GM10248 (cell line): Measurements from ENCODE around the gene NUP35.
"Not testable (repeated sequence)": the region's sequence is repeated elsewhere in the genome, so short reads cannot be mapped to it uniquely, and the experiment has no call there.

Experiments
- CTCF ChIA-PET: fragments of 300-600 bp; sonication (Branson Sonifier 250); formaldehyde crosslinking; extraction: SDS; loops from one replicate; lab custom pipeline; 2021; ENCODE audit warnings: antibody characterized with exemption; lab: Yijun Ruan, JAX
- POLR2A ChIA-PET: fragments of 350-650 bp; sonication (Branson Sonifier 250); formaldehyde crosslinking; extraction: SDS; loops from one replicate; lab custom pipeline; 2020; ENCODE audit warnings: antibody characterized with exemption; lab: Yijun Ruan, JAX
- DNase-seq: peaks from one replicate; pipeline ENCODE4 v3.0.0; 2012; ENCODE audit errors: extremely low spot score
- TF ChIP-seq, protein P1 (sequence below): IDR thresholded peaks from 2 replicates; pipeline ENCODE4 v1.5.1; 2012; ENCODE audit warnings: mild to moderate bottlenecking, low read depth; ENCODE audit errors: extremely low read depth, missing control alignments, control extremely low read depth

NUP35 gene

DNA sequence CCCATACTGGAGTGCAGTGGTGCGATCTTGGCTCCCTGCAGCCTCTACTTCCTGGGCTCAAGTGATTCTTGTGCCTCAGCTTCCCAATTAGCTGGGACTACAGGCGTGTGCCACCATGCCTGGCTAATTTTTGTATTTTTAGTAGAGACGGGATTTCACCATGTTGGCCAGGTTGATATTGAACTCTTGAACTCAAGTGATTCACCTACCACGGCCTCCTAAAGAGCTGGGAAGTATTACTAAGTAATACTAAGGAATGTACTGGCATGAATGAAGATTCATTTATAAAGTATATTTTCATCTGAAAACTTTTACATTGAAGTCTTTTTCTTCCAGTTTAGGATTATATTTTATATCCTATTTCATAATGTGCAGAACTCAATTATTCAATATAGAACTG lies 38.1 kb downstream of the NUP35 start:
- POLR2A ChIA-PET: no interaction called here

DNA sequence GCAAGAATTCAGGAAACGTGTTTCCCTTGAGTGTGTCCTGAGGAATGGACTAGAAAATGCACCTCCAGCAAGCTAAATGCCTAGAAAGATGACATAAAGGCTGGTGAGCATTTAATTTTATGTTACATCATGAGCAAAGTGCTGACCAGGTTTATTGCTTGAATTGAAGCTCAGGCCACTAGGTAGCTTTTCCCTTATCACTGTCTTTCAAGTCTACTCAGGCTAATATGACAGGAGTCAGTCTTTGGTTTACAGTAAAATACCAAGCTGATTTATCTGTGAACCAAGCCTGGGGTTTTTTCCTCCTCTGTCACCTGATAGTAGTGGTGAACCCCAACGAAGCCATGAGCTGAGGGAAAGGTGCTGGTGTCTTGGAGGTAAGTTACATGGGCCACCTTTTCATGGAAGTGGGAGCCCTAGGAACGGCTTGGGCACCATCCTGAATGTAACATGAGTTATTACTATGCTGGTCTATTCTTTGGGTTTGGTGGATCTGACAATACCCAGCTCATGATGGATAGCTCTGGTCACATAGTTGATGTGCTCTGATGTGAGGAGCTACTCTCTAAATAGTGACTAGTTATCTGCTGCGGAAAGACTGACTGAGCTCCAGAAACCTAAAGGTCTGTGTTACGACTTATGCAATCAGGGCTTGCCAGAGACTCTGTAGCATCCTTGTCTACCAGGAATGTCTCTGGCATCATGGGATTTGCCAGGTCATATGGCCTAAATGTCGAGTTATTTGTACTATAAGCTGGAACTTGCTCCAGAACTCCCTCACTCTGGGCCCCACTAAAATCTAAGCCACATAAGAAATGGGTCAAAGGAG lies 39.8 kb downstream of the NUP35 start:
- CTCF ChIA-PET: interaction anchor here (1.4 to 1.7 kb wide), 3 partner anchors 9 to 35 kb away, joined by 3 to 7 read pairs (median 5); no protein-coding TSS in a partner anchor
- DNase-seq: no peak
- POLR2A ChIA-PET: no interaction called here
- TF ChIP-seq, protein P1, sequence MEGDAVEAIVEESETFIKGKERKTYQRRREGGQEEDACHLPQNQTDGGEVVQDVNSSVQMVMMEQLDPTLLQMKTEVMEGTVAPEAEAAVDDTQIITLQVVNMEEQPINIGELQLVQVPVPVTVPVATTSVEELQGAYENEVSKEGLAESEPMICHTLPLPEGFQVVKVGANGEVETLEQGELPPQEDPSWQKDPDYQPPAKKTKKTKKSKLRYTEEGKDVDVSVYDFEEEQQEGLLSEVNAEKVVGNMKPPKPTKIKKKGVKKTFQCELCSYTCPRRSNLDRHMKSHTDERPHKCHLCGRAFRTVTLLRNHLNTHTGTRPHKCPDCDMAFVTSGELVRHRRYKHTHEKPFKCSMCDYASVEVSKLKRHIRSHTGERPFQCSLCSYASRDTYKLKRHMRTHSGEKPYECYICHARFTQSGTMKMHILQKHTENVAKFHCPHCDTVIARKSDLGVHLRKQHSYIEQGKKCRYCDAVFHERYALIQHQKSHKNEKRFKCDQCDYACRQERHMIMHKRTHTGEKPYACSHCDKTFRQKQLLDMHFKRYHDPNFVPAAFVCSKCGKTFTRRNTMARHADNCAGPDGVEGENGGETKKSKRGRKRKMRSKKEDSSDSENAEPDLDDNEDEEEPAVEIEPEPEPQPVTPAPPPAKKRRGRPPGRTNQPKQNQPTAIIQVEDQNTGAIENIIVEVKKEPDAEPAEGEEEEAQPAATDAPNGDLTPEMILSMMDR: no peak

More for the DNA sequence above, 38.1 kb downstream of the NUP35 start:
- TF ChIP-seq, protein P1: no peak
- CTCF ChIA-PET: interaction anchor here (1.4 kb wide), 1 partner anchor 37 kb away, joined by 3 read pairs; no protein-coding TSS in a partner anchor
- no peak for DNase-seq

DNA sequence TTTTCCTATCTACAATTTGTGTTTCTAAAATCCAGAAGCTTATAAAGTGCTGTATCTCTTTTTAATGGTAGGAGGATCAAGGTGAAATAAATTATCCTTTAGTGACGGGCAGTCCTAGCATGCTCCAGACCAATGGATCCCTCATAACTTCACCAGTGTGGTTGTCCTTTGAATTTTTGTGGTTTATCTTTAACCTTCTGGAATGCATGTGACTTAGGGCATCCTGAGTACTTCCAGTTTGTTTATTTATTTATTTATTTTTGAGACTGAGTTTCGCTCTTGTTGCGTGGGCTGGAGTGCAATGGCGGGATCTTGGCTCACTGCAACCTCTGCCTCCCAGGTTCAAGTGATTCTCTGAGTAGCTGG lies 40.4 kb downstream of the NUP35 start:
- ChIA-PET POLR2A (interaction anchor here (0.7 kb wide), 1 partner anchor 95 kb away, joined by 3 read pairs; no protein-coding TSS in a partner anchor), CTCF (interaction anchor here (1.6 to 1.7 kb wide), 2 partner anchors 8 to 15 kb away, joined by 5 to 7 read pairs; no protein-coding TSS in a partner anchor)
- TF ChIP-seq, protein P1: no peak

DNA sequence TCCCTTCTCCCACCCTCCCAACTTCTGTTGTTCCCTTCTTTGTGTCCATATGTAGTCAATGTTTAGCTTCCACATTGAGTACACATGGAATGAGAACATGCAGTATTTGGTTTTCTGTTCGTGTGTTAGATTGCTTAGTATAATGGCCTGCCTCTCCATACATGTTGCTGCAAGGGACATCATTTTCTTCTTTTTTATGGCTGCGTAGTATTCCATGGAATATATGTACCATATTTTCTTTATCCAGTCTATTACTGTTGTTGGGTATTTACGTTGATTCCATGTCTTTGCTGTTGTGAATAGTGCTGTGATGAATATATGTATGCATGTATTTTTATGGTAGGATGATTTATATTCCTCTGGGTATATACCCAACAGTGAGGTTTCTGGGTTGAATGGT lies 42.0 kb downstream of the NUP35 start:
- DNase-seq: no peak
- ChIA-PET CTCF (no interaction called here), POLR2A (no interaction called here)
- TF ChIP-seq, protein P1: no peak

More for the DNA sequence above, 40.4 kb downstream of the NUP35 start:
- no peak for DNase-seq

DNA sequence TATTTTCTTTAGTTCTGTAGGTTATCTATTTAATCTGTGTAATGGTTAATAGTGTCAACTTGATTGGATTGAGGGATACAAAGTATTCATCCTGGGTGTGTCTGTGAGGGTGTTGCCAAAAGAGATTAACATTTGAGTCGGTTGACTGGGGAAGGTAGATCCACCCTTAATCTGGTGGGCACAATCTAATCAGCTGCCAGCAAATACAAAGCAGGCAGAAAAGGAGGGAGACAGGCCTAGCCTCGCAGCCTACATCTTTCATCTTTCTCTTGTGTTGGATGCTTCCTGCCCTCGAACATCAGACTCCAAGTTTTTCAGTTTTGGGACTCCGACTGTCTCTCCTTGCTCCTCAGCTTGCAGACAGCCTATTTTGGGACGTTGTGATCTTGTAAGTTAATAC lies 42.7 kb downstream of the NUP35 start:
- POLR2A ChIA-PET, DNase-seq: not testable (repeated sequence)
- CTCF ChIA-PET: interaction anchor here (1.1 kb wide), 1 partner anchor 12 kb away, joined by 4 read pairs; no protein-coding TSS in a partner anchor

DNA sequence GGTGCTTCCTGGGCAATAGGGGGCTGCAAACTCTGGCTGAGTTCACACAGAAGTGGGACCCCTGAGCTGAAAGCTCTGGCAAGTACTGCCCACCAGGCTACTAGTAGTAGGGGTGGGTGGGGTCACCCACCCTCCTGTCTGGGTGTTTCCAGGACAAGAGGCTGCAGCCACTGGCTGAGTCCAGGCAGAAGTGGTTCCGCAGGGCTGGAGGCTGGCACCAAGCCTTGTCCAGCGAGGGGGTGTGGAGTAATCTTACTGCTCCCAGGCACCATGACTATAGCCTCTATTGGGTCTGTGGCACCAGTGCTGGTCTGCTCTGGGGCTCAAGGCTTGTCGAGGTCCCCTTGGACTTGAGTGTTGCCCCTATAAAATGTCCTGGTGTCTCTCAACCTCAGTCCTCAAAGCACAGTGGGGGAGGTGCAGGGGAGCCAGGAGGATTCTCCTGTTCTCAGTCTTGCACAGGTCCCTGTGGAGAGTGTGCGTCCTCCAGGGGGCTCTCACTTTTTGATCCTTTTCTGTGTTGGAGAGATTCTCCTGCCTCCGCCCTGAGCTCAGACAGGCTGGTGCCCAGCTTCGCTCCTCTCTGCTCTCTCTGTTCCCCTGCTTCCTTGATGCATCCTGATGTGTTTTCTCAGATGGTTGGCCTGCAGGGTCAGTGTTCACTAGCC lies 48.1 kb downstream of the NUP35 start:
- ChIA-PET POLR2A (no interaction called here), CTCF (interaction anchor here (1.7 to 2.9 kb wide), 2 partner anchors 8 to 76 kb away, joined by 5 to 8 read pairs; no protein-coding TSS in a partner anchor)
- DNase-seq: no peak
- TF ChIP-seq, protein P1: no peak
